Muscle of arm (tissue), 12 donors: ENCODE measurements around the gene KNDC1. TPM values are rescaled to one million over a fixed set of nuclear protein-coding genes. Genes with fewer than 3 reads are reported as not detected.
"Not testable (repeated sequence)": the region's sequence is repeated elsewhere in the genome, so short reads cannot be mapped to it uniquely, and the experiment has no call there.

ENCODE experiments used
- DNase-seq: peaks from one replicate; pipeline ENCODE4 v3.0.0-alpha.2; 2013
- polyA plus RNA-seq, 12 donors: library from polyadenylated mRNA; unstranded; fragments of 120-200 nt; gene quantifications; one replicate each; pipeline ENCODE4 v1.2.1, GENCODE V29; 2013; ENCODE audit not compliant: insufficient read length in 12 of 12

The KNDC1 gene
- polyA plus RNA-seq, 12 donors: 1.8 to 10.1 (median 5.3) TPM; not detected in 1

GRCh38 chr10:133175624-133176023 is 15.6 kb downstream of the KNDC1 start:
- DNase-seq: not testable (repeated sequence)

DNA sequence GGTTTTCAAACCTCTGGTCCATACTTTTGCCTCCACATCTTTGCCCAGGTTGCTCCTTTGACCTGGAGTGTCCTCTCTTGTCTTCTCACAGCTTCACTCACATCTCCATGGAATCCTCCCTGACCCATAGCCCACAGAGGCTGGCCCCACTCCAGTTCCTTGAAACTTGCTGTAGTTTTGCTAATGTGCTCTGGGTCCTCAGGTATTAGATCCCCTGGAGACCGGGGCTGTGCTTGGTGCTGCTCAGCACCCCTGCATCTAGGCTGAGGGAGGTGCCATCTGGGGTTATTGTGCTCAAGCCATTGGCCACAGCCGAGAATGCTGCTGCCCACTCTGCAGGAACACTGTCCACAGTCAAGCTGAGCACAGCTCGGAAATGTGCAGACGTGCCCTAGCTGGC is 16.5 kb downstream of the KNDC1 start:
- no peak for DNase-seq

DNA sequence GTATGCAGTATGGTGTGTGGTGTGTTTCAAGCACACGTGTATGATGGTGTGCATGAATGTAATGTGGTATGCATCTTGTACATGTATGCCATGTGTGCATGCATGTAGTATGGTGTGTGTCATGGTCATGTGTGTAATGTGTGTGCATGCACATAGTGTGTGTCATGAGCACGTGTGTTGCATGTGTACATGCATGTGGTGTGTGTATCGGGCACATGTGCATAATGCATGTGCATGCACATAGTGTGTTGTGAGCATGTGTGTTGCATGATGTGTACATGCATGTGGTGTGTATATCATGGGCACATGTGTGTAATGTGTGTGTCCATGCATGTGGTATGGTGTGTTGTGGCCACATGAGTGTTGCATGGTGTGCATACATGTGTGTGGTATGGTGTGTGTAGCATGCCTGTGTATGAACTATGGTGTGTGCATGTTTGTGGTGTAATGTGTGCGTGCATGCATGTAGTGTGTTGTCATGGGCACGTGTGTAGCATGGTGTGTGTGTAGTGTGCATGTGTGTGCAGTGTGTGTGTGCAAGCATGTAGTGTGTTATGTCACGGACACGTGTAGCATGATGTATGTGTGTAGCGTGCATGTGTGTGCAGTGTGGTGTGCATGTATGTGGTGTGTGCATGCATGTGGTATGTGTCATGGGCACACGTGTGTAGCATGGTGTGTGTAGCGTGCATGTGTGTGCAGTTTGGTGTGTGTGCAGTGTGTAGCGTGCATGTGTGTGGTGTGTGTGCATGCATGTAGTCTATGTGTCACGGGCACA is 17.6 kb downstream of the KNDC1 start:
- DNase-seq: no peak

DNA sequence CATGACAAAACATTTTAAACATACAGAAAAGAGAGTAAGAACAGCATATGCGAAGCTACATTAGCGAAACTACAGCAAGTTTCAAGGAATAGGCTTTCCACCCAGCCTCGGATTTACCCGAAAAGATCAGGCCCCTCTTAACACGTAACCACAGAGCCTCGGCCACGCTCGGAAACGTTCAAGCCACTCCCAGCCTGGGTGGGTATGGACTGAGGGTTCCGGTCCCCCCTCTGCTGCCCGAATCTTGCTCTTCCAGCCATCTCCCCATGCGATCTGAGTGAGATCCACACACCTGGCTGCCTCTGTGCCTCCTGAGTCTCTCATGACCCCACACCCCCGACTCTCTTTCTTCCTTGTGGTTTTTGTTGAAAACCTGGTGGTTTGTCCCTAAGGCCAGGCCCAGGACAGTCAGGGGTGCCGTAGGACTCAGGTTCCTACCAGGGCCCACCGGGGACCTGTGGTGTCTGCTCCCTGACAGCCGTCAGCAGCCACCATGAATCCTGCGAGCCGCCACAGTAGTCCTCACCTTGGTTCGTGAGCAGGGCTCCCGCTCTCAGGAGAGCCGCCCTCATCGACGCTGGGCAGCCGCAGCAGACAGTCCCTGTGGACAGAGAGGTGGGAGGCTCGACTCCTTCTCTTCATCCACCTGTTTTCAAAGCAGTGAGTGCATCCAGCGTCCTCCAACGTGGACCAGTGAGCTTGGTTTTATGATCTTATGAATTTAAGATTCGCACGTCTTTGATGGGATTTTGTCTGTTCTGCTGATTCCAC is 18.5 kb downstream of the KNDC1 start:
- no peak for DNase-seq

DNA sequence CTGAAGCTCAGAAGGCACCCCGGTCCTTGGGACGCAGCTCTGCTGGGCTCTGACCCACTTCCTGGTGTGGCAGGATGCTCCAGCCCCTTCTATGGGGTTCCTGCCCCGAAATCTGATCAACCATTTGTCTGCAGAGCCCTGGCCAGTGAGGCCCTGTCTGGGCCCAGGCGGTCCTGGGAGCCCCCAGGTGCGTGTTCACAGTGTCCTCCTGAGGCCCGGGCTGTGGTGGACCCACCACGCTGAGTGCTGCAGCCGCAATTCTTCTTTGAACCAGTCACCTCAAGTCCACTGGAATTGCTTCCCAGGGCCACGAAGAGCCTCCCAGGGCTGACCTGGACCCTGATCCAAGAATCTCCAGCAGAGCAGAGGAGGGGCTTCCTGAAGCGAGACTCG is 19.1 kb downstream of the KNDC1 start:
- no peak for DNase-seq

GRCh38 chr10:133179651-133180050 is 19.6 kb downstream of the KNDC1 start:
- DNase-seq: no peak

DNA sequence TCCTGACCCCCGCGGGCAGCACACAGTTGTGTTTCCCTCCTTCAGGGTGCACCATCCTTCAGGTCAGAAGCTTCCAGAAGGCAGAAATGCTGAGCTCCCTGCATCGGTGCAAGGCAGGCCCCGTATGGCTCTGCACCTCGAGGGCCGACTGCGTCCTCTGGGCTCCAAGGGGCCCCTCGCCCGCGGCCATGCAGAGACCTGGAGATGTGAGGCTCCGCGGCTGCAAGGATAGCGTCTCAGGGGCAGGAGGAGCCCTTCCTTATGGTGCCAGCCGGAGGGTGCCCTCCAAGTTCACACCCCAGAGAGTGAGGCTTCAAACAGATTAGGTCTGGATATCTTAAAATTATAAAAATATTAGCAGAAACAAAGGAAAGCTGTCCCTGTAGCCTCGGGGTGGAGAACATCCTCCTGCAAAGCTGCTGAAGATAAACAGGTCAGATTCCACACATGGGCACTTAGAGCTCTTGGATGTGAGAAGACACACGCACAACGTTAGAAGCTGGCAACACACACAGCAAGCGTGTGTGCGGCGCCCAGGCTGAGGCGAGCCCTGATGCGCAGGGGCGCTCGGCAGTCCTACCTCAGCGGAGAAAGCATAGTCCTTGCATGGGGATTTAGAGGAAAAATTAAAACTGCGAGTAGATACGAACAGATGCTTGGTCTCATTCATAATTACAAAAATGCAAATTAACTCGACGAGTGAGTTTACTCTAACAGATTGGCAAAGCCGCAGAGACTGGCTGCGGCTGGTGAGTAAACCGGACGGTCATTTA is 20.4 kb downstream of the KNDC1 start:
- no peak for DNase-seq

DNA sequence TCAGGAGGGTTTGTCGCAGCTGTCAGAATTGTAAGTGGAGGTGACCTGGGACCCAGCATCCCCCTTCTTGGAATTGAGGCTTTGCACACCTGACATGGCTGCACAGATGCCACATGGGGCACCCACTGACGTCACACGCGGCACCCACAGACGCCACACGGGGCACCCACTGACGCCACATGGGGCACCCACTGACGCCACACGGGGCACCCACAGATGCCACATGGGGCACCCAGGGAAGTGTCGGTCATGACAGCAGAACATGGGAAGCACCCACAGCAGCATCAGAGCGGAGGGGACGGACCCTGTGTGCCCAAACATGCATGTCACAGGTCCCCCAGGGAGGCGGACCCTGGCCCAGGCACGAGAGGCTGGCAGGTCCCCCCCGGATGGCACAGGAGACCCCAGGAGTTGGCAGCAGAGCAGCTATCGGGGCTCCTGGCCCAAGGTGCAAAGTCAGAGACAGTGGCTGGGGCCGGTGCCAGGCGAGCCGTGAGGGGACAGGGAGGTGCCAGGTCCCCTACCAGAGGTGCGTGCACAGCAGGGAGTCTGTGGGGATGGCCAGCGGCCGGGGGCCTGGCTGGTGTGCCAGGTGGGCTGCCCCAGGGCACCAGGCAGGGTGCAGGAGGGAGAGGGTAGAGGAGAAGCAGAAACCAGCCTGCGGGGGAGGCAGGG is 21.1 kb downstream of the KNDC1 start:
- DNase-seq: no peak

- no peak for DNase-seq
Measured at GRCh38 chr10:133182190-133182589, 22.2 kb downstream of the KNDC1 start.

DNA sequence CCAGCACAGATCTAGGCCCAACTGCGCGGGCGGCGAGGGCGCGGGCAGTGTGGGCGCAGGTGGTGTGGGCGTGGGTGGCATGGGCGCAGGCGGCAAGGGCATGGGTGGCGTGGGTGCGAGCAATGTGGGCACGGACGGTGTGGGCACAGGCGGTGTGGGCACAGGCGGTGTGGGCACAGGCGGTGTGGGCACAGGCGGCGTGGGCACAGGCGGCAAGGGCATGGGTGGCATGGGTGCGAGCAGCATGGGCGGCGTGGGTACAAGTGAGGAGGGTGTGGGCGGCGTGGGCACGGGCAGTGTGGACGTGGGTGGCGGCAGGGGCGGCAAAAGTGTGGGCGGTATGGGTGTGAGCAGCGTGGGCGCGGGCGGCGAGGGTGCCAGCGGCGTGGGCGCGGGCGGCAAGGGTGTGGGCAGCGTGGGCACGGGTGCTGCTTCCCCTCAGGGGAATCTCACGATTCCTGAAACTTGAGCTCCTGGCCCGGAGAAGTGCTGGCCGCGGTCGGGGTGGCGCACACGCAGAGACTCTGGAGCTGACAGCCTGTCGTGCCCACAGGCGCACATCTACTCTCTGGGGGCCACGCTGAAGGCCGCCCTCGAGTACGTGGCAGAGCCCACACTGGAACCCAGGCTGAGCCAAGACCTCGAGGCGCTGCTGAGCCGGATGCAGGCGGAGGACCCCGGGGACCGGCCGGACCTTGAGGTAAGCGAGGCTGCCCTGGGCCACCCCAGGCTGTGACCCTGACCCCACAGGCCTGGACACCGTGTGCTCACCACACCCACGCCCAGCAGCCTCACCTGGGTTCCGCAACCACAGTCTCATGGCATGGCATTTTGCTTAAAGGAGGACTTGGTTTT is 23.0 kb downstream of the KNDC1 start:
- no peak for DNase-seq

DNA sequence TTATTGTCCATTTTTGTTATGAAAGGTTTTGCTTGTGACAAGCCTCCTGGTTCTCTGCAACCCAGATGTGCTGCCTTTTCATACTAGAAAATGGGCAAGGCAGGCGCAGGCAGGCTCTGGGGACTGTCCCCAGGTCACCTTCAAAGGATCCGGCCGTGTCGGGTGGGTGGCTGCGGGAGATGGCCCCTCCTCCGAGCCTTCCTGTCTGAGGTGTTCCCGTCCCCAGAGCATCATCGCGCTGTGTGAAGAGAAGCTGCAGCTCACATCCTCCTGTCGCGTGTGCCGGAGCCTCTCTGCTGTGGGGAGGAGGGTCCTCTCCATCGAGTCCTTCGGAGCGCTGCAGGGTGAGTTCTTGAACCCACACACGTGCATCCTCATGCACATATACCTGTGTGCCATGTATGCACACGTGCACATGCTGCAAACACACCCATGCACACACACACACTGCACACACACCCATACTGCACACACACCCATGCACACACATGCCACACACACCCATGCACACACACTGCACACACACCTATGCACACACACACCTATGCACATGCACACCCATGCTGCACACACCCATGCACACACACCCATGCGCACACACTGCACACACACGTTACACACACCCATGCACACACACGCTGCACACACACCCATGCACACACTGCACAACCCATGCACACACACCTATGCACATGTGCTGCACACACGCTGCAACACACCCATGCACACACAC is 23.8 kb downstream of the KNDC1 start:
- no peak for DNase-seq

DNA sequence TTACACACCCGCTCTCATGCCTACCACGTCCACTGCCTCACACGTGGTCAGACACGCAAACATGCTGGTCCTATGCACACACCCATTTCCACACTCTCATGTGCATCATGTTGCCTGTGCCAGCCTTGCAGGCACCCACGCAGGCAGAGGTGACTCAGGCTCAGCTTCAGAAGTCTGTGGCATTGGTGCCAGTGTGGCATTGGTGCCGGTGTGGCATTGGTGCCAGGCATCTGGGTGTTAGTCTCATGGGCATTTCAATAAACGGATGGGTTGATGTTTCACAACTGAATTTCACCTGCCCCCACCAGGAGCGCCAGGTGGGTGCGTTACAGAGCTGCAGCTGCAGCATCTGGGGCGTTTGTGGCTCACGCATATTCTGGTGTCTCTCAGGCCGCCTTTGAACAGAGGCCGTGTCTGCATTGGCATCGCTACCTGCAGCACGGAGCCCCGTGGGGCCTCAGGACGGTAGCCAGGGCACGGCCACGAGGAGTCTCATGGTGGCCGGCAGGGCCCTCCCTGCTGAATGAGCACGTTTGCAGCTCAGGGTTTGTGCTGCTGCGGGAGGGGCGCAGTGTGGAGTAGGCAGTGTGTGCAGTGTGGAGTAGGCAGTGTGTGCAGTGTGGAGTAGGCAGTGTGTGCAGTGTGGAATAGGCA is 24.7 kb downstream of the KNDC1 start:
- DNase-seq: no peak

DNA sequence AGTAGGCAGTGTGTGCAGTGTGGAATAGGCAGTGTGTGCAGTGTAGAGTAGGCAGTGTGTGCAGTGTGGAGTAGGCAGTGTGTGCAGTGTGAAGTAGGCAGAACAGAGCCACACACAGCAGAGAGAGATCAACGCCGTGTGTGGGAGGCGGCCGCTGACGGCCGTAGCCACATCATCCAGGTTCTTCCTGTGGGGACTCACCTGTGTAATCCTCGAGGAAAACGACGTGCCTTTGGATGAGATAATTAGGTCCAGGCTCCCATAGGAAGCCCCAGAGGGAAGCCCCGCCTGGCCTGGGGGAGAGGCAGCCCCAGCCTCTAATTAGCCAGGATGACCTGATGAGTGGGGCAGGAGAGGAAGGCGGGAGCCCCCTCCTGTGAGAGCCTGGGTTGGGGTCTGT is 25.4 kb downstream of the KNDC1 start:
- DNase-seq: no peak

DNA sequence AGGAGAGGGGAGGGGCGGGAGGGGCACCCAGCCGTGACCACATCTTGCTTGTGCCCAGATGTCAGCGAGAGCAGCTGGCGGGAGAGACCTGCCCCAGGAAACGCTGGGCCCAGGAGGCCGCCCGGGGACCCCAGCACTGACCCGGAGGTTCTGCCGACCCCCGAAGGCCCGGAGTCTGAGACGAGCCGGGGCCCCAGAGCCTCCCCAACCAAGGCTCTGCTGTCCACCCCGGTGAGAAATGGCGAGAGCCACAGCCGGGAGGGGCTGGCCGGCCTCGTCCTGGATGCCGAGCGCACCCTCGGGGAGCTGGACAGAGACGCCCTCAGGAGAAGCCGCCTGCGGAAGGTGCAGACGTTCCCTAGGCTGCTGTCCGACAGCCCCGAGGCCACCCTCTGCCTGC is 25.9 kb downstream of the KNDC1 start:
- DNase-seq: no peak

DNA sequence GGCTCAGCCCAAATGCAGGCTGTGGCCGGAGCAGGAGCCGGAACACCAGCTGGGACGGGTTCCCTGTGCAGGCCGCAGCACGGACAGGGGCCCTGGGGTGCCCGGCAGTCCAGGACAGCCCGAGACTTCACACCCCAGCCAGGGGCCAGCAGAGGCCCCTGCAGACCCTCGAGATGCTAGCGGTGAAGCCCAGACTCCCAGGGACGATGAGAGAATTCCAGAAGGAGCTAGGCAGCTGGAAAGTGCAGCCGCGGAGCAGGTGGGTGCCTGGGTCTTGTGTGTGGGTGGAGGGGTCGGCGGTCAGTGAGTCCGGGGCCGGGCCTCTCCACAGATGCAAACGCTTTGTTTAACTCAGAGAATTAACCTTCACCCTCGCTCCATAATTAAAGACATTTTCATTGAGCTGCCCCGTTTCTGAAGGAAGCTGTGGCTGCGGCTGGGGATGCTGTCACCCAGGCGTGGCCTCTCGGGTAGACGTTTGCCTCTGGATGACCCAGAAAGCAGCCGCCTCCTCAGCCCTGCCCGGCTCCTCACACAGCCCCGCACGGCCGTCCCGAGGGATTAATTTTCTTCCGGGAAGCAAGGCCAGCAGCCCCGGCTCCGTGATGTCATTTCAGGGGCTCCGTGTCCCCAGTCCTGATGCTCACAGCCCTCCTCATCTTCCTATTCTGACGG is 26.5 kb downstream of the KNDC1 start:
- DNase-seq: no peak

DNA sequence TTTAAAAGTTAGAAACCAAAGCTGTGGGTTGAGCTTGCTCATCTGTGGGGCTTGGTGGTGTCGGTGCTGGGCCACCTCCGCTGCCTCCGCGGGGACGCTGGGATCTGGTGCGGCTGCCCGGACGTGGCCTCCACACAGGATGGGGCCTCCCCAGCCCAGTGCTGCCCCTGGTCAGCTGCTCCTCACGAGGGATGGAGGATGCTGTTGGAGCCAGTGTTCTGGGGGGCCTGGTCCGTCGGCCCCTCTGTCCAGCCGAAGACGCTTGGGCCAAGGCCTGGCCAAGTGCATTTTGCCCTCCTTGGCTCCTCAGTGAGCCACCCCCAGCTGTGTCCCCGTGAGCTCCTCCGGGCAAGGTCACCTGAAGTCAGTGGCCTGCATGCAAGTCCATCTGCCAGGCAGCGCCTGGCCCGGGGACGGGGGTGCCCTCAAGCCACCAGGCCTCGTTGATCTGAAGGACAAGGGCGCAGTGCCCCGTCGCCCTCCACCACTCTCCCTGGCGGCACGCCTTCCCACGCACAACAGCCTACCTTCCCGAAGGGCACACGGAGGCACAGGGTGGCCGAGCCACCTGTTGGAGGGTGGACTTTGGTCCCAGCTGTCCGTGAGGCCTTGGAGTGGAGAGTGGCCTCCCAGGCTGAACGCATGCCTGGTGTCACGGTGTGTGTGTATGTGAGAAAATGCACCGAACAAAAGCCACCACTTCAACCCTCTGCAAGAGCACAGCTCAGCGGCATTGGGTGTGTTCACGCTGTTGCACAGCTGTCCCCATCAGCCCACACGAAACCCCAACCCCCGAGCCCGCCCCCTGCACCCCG is 27.3 kb downstream of the KNDC1 start:
- DNase-seq: no peak

DNA sequence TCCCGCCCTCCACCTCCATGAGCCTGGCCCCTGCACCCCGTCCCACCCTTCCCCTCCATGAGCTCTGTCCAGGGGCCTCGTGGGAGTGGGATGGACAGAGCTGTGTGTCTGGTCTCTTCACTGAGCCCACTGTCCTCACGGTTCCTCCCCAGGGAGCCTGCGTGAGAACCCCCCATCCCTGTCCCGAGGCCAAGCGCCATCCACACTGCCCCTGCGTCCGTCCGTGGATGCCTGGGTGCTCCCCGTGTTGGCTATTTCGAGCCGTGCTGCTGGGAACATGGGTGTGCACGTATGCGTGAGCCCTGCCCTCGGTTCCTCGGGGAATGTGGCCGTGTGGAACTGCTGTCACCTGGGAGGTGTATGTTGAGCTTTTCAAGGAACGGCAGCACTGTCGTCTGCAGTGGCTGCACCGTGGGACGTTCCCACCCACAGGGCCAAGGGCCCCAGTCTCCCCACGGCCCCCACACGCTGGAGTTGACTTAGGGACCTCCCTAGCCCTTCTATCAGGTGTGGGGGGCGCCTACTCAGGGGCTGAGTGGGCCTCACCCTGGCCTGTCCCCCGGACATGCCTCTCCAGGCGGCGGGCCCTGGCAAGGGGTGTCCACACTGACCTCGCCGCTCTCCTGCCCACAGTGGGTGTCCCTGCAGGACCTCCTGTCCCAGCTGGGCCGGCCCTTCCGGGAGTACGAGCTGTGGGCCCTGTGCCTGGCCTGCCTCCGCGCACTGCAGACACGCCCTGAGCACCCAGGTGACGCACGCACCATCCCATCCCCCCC is 28.1 kb downstream of the KNDC1 start:
- DNase-seq: no peak
